ENCODE measurements around the gene ZNF516. TPM values are rescaled to one million over a fixed set of nuclear protein-coding genes. Genes with fewer than 3 reads are reported as not detected.
A peak's percentile ranks its signal among the peaks of the same experiment; 100 is the strongest.

The ZNF516 gene
- polyA plus RNA-seq, 1 donor = 53.3 TPM

GRCh38 chr18:76420898-76421684, 74.0 kb downstream of the ZNF516 start:
- no peak for DNase-seq

GRCh38 chr18:76419811-76420210, 75.2 kb downstream of the ZNF516 start:
- no peak for DNase-seq

- DNase-seq = no peak
Measured at GRCh38 chr18:76416911-76417310, 78.1 kb downstream of the ZNF516 start.

- no peak for DNase-seq
Measured at GRCh38 chr18:76414936-76415621, 80.0 kb downstream of the ZNF516 start.

- no peak for DNase-seq
Measured at GRCh38 chr18:76412818-76413565, 82.0 kb downstream of the ZNF516 start.

- DNase-seq = no peak
Measured at GRCh38 chr18:76412010-76412817, 82.8 kb downstream of the ZNF516 start.

GRCh38 chr18:76410660-76411417, 84.2 kb downstream of the ZNF516 start:
- DNase-seq = no peak

GRCh38 chr18:76410033-76410432, 85.0 kb downstream of the ZNF516 start:
- DNase-seq = no peak

GRCh38 chr18:76408480-76409067, 86.5 kb downstream of the ZNF516 start:
- no peak for DNase-seq

- DNase-seq = no peak
Measured at GRCh38 chr18:76407681-76408080, 87.4 kb downstream of the ZNF516 start.

GRCh38 chr18:76406791-76407190, 88.3 kb downstream of the ZNF516 start:
- no peak for DNase-seq

GRCh38 chr18:76405681-76406356, 89.2 kb downstream of the ZNF516 start:
- DNase-seq = peak; percentile 58

GRCh38 chr18:76405280-76405679, 89.8 kb downstream of the ZNF516 start:
- DNase-seq = no peak

- DNase-seq = no peak
Measured at GRCh38 chr18:76404345-76404831, 90.7 kb downstream of the ZNF516 start.

- no peak for DNase-seq
Measured at GRCh38 chr18:76402026-76402990, 92.7 kb downstream of the ZNF516 start.

- DNase-seq = no peak
Measured at GRCh38 chr18:76401498-76401897, 93.5 kb downstream of the ZNF516 start.

GRCh38 chr18:76399613-76400391, 95.2 kb downstream of the ZNF516 start:
- DNase-seq = no peak

- DNase-seq = peak; percentile 81
Measured at GRCh38 chr18:76398896-76399612, 96.0 kb downstream of the ZNF516 start.
